Activated CD8-positive, alpha-beta T cell treated with anti-CD3 and anti-CD28 coated beads, Interleukin-2, amount 10 ng/mL, durations not matched to agents 7 days and 5 days (primary cell): Measurements from ENCODE around the gene PODN. TPM values are rescaled to one million over a fixed set of nuclear protein-coding genes. Genes with fewer than 3 reads are reported as not detected.

Source experiments
- ATAC-seq: fragments of 150-1000 bp; cut with Tn5 transposase; one replicate; pipeline ENCODE4 v1.10.0; 2021; ENCODE audit warnings: moderate library complexity
- CTCF ChIA-PET: fragments of 350-600 bp; sonication (Branson Sonifier 250); formaldehyde crosslinking; loops from one replicate; lab custom pipeline; 2021; ENCODE audit warnings: antibody characterized with exemption; lab: Charles Lee
- POLR2A ChIA-PET: fragments of 350-600 bp; sonication (Branson Sonifier 250); formaldehyde crosslinking; loops from one replicate; lab custom pipeline; 2021; ENCODE audit warnings: antibody characterized with exemption; lab: Charles Lee
- DNase-seq: peaks from one replicate; pipeline ENCODE4 v3.0.0-alpha.2; 2020
- H3K27ac Mint-ChIP-seq: one replicate; pipeline ENCODE4 v1.8.0; 2021; ENCODE audit warnings: mild to moderate bottlenecking, mixed read lengths
- H3K27me3 Mint-ChIP-seq: one replicate; pipeline ENCODE4 v1.8.0; 2021; ENCODE audit warnings: low read depth, mixed read lengths
- H3K36me3 Mint-ChIP-seq: one replicate; pipeline ENCODE4 v1.8.0; 2021; ENCODE audit warnings: low read depth, mixed read lengths
- H3K4me1 Mint-ChIP-seq: one replicate; pipeline ENCODE4 v1.8.0; 2021; ENCODE audit warnings: low read depth, mixed read lengths
- H3K4me3 Mint-ChIP-seq: one replicate; pipeline ENCODE4 v1.8.0; 2021; ENCODE audit warnings: mild to moderate bottlenecking, mixed read lengths
- H3K9me3 Mint-ChIP-seq: one replicate; pipeline ENCODE4 v1.8.0; 2022; ENCODE audit warnings: mixed read lengths; ENCODE audit not compliant: insufficient read depth
- total RNA-seq, 2 experiments: library from RNA; stranded (reverse); gene quantifications; one replicate each; pipeline ENCODE4 v1.2.3, GENCODE V29; 2021

Gene PODN
- not detected for total RNA-seq

DNA sequence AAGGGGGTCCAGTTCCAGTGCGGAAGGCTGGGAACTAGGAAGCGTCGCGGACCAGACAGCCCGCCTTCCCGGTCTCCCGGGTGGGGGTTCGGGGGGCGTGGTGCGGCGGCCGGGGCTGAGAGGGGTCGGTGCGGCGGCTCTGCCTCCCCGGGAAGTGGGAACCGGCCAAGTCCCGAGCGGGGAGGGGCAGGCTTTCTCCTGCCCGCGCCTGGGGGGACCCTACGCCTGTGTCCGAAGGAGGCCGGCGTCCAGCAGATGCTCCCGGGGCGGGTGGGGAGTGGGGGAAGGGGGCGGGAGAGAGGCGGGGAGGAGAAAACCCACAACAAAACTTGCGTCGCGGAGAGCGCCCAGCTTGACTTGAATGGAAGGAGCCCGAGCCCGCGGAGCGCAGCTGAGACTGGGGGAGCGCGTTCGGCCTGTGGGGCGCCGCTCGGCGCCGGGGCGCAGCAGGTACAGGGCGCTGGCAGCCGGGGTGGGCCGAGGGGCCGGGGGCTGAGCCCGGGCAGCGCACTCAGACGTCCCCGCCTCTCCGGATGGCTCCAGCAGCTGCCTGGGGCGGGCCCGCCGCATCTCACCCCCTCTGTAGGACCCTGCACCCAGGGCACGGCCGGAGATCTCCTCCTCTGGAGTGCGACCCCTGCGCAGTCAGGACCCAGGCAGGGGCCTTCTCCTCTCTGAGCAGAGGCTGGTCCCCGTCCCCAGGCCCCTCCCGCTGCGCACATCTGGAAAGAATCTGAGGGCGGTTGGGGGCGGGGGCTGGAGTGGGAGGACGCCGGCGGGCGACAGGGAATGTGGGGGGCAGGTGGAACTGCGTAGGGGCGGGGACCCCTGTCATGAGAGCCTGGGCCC is at the start of gene PODN:
PODN (plus strand) TSS at position 355 of the 849 bp plus-strand sequence. CDS start 7,643 bp downstream, outside the sequence.
- ATAC-seq (peak; percentile 62), DNase-seq (no peak)
- Mint-ChIP-seq H3K27ac (no peak within 1 kb of the TSS), H3K27me3 (peaks cover 56% of the 10 kb centered on the region), H3K9me3 (no peaks in the 10 kb centered on the region), H3K36me3 (no peaks in the 10 kb centered on the region), H3K4me1 (peaks cover 2% of the 10 kb centered on the region), H3K4me3 (no peak within 1 kb of the TSS)
- ChIA-PET POLR2A (interaction anchor here (1.0 kb wide), 1 partner anchor 9 kb away, joined by 3 read pairs; no protein-coding TSS in a partner anchor), CTCF (no interaction called here)

DNA sequence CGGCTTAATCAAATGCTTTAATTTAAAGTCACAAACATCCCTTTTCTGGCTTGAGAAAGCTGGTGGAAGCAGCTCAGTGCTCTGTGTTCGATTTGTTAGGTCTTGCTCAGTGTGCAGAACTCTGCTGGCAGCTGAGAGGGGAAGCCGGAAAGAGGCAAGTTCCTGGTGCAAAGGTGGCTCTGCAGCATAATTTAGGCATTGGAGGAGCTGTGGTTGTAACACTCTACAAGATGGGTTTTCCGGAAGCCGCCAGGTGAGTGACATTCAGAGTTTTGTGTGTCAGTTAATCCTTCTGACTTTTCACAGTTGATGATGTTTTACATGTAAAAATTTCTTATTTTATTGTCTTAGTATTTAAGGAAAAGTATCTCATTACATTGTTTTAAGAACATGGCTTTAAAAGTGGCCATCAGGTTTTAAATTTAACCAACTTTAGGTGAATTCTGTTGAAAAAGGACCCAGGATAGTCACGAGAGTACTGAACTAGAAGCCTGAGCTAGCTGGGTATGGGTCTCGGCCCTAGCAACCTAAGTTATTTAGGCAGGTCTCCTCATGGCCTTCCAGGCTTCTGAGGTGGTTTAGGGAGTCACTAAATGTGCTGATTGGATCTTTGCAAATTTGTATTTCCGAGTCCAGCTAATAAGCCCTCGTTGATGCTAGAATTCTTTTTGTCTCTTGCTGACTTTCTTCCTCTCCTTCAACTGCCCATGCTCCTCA is 47.1 kb upstream of the PODN start:
- CTCF ChIA-PET = interaction anchor here (1.5 kb wide), 3 partner anchors 27 to 167 kb away, joined by 3 to 6 read pairs (median 3); partner anchors contain the start of gene ECHDC2
- ATAC-seq = peak; percentile 100
- DNase-seq = peak; percentile 90
- POLR2A ChIA-PET = interaction anchor here (0.9 to 1.7 kb wide), 4 partner anchors 11 to 289 kb away, joined by 3 to 5 read pairs (median 4); partner anchors contain the start of genes ECHDC2 and ZYG11B
- peak overlapping the region; percentile 78 for H3K4me3 Mint-ChIP-seq
- peaks cover 19% of the 10 kb centered on the region for H3K36me3 Mint-ChIP-seq
- peaks cover 25% of the 10 kb centered on the region for H3K4me1 Mint-ChIP-seq
- H3K27me3 Mint-ChIP-seq = no peaks in the 10 kb centered on the region
- no peaks in the 10 kb centered on the region for H3K9me3 Mint-ChIP-seq
- H3K27ac Mint-ChIP-seq = peak overlapping the region; percentile 75

DNA sequence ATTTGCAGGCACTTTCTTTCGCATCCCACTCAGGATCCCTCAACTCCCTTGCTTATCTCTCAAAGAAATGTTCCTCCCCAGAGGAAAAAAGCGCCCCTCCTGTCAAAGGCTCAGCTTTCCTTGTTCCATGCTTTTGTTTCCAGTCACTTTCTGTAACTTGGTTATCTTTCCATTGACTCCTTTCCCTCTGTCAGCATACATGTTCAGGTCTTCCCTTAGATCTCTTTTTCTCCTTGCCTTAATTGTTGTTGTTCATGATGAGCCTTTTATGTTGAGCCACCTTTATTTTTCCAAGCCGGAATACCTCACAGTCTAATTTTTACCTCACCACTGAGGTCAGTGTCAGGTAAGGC is 46.5 kb upstream of the PODN start:
- Mint-ChIP-seq H3K27ac (peak overlapping the region; percentile 33), H3K4me1 (peaks cover 25% of the 10 kb centered on the region), H3K27me3 (no peaks in the 10 kb centered on the region), H3K36me3 (peaks cover 19% of the 10 kb centered on the region), H3K4me3 (peak overlapping the region; percentile 78), H3K9me3 (no peaks in the 10 kb centered on the region)
- ChIA-PET CTCF (interaction anchor here (1.5 kb wide), 2 partner anchors 27 to 167 kb away, joined by 3 read pairs; no protein-coding TSS in a partner anchor), POLR2A (interaction anchor here (1.4 to 1.7 kb wide), 3 partner anchors 11 to 94 kb away, joined by 3 to 5 read pairs (median 4); partner anchors contain the start of gene ECHDC2)
- DNase-seq (no peak), ATAC-seq (no peak)

DNA sequence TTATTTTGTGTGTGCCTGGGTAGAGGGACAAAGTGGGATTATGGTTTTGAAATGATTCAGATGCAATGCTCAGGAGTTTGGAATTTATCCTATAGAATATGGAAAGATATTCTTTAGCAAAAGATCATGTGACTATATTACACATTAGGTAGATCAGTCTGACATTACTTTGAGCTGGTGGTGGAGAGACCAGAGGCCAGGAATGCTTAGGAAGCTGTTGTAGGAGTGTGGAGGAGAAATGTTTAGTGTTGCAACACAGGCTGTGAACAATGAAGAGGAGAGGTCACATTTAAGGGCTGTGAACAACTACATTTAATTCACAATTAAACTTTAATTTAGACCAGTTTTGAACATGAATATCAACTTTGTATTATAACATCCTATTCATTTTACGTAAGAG is 45.3 kb upstream of the PODN start:
- Mint-ChIP-seq H3K4me3 (no peak overlapping the region), H3K9me3 (no peaks in the 10 kb centered on the region), H3K36me3 (peaks cover 19% of the 10 kb centered on the region), H3K27me3 (no peaks in the 10 kb centered on the region), H3K27ac (no peak overlapping the region), H3K4me1 (peaks cover 25% of the 10 kb centered on the region)
- ChIA-PET POLR2A (no interaction called here), CTCF (no interaction called here)
- DNase-seq (no peak), ATAC-seq (no peak)

DNA sequence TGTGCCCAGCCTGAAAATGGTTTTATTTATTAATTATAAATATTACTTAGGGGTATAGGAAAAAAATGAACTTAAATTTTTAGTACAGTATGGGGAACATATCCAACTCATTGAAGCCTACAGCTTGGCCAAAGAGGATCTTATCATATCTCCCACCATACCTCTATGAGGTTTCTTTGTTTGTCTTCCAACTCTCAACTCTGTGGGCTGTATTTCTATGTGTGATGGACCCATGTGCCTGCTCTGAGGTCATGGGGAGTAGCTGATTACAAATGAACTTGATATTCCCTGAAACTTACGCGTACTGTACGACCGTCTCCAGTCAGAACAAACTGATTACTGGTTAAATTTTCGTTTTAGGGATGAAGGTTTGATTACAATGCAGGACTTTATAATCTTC is 41.4 kb upstream of the PODN start:
- ChIA-PET POLR2A (no interaction called here), CTCF (no interaction called here)
- H3K36me3 Mint-ChIP-seq = peaks cover 11% of the 10 kb centered on the region
- peaks cover 17% of the 10 kb centered on the region for H3K4me1 Mint-ChIP-seq
- ATAC-seq (no peak), DNase-seq (no peak)
- H3K27ac Mint-ChIP-seq = no peak overlapping the region
- no peaks in the 10 kb centered on the region for H3K9me3 Mint-ChIP-seq
- H3K4me3 Mint-ChIP-seq = no peak overlapping the region
- H3K27me3 Mint-ChIP-seq = no peaks in the 10 kb centered on the region

DNA sequence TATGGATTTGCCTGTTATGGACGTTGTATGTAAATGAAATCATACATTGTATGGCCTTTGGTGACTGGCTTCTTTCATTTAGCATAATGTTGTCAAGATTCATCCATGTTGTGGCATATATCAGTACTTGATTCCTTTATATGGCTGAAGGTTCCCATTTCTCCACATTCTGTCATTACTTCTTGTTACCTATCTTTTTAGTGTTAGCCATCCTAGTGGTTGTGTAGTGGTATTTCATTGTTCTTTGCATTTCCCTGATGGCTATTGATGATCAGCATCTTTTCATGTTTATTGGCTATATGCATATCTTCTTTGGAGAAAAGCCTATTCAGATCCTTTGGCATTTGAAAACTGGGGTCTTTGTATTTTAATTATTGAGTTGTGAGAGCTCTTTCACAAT is 39.8 kb upstream of the PODN start:
- ChIA-PET CTCF (no interaction called here), POLR2A (no interaction called here)
- DNase-seq (no peak), ATAC-seq (no peak)
- no peaks in the 10 kb centered on the region for H3K27me3 Mint-ChIP-seq
- H3K36me3 Mint-ChIP-seq = peaks cover 4% of the 10 kb centered on the region
- H3K27ac Mint-ChIP-seq = no peak overlapping the region
- peaks cover 4% of the 10 kb centered on the region for H3K4me1 Mint-ChIP-seq
- H3K9me3 Mint-ChIP-seq = no peaks in the 10 kb centered on the region
- H3K4me3 Mint-ChIP-seq = no peak overlapping the region

GRCh38 chr1:53023546-53023945 is 38.5 kb upstream of the PODN start:
- H3K36me3 Mint-ChIP-seq = peaks cover 3% of the 10 kb centered on the region
- H3K9me3 Mint-ChIP-seq = no peaks in the 10 kb centered on the region
- H3K27ac Mint-ChIP-seq = no peak overlapping the region
- ATAC-seq (no peak), DNase-seq (no peak)
- H3K4me3 Mint-ChIP-seq = no peak overlapping the region
- ChIA-PET CTCF (no interaction called here), POLR2A (no interaction called here)
- no peaks in the 10 kb centered on the region for H3K27me3 Mint-ChIP-seq
- H3K4me1 Mint-ChIP-seq = peaks cover 7% of the 10 kb centered on the region

DNA sequence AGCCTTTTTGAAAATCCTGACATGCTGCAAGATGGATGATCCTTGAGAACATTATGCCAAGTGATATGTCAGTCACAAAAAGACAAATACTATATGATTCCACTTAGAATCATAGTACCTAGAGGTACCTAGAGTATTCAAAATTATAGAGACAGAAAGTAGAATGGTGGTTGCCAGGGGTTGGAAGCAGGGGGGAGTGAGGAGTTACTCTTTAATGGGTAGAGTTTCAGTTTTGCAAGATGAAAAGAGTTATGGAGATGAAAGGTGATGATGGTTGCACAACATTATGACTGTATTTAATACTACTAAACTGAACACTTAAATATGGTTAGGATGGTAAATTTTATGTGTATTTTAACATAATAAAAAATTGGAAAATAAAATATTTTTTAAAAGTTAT is 37.9 kb upstream of the PODN start:
- Mint-ChIP-seq H3K9me3 (no peaks in the 10 kb centered on the region), H3K27me3 (no peaks in the 10 kb centered on the region), H3K36me3 (peaks cover under 1% of the 10 kb centered on the region), H3K4me3 (no peak overlapping the region), H3K27ac (no peak overlapping the region), H3K4me1 (peaks cover 7% of the 10 kb centered on the region)
- ChIA-PET CTCF (no interaction called here), POLR2A (no interaction called here)
- DNase-seq (no peak), ATAC-seq (no peak)

- ATAC-seq = no peak
- Mint-ChIP-seq H3K4me3 (no peak overlapping the region), H3K36me3 (peaks cover 6% of the 10 kb centered on the region)
Observed at GRCh38 chr1:53025034-53025768, 36.8 kb upstream of the PODN start.

GRCh38 chr1:53025769-53026112 is 36.3 kb upstream of the PODN start:
- ChIA-PET CTCF (no interaction called here), POLR2A (no interaction called here)
- Mint-ChIP-seq H3K27ac (no peak overlapping the region), H3K4me3 (no peak overlapping the region), H3K4me1 (peaks cover 7% of the 10 kb centered on the region), H3K36me3 (peaks cover 6% of the 10 kb centered on the region), H3K27me3 (no peaks in the 10 kb centered on the region), H3K9me3 (no peaks in the 10 kb centered on the region)
- DNase-seq (no peak), ATAC-seq (no peak)

More at GRCh38 chr1:53025034-53025768, 36.8 kb upstream of the PODN start:
- peaks cover 7% of the 10 kb centered on the region for H3K4me1 Mint-ChIP-seq
- DNase-seq = no peak
- ChIA-PET CTCF (no interaction called here), POLR2A (no interaction called here)
- H3K27ac Mint-ChIP-seq = no peak overlapping the region
- H3K9me3 Mint-ChIP-seq = no peaks in the 10 kb centered on the region
- H3K27me3 Mint-ChIP-seq = no peaks in the 10 kb centered on the region

DNA sequence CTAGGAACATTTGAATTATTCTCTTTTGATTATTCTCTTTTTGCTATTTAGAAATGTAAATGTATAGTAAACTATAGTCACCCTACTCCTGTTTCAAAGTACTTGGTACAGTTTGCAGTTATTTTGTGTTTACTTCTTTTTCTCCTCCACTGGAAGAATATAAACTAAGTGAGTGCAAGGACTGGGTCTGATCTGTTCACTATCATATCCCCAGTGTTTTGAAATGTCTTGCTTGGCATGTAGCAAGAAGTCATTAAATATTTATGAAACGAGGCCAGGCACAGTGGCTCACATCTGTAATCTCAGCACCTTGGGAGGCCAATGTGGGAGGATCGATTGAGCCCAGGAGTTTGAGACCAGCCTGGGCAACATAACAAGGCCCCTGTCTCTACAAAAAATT is 35.8 kb upstream of the PODN start:
- ChIA-PET CTCF (interaction anchor here (0.7 kb wide), 1 partner anchor 156 kb away, joined by 3 read pairs; no protein-coding TSS in a partner anchor), POLR2A (no interaction called here)
- Mint-ChIP-seq H3K27ac (no peak overlapping the region), H3K27me3 (no peaks in the 10 kb centered on the region), H3K36me3 (peaks cover 7% of the 10 kb centered on the region), H3K4me3 (no peak overlapping the region), H3K9me3 (no peaks in the 10 kb centered on the region), H3K4me1 (peaks cover 7% of the 10 kb centered on the region)
- ATAC-seq (no peak), DNase-seq (no peak)
